ENCODE data around the gene PLCH1.

DNA sequence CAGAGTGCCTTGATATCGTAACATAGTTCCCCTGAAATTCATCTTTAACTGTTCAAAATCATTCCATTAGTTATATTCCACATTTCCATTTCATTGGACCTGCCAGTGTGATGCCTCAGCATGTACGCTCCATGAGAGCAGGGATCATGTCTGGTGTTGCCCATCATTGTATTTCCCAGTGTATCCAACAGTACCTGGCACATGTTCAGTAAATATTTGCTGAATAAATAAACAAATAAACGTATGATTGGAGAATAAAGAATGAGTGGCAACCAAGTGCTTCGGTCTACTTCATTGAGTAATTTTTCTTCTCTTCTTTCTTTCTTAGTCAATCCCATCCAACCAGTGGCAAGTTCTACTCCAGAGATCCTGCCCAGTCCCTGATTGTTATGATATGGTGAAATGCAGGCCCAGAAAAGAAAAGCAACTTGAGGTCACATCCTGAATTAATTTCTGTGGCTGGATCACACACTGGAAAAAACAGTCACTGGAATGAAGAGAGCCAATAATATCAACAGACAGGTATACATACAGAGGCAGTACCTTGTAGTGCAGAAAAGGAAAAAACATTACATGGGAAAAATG, 101.2 kb downstream of the PLCH1 start:
- no peak for TF ChIP-seq POLR2A (IDR thresholded peaks at IDR 0.05; ENCODE audit: low read depth, low read length)
- no peak for TF ChIP-seq POLR2AphosphoS5 (IDR thresholded peaks at IDR 0.05; ENCODE audit: low read depth, low read length)
- TF ChIP-seq TAF1 (IDR thresholded peaks at IDR 0.05; ENCODE audit: low read depth, low read length): no peak
- no peak for TF ChIP-seq SPI1 (IDR thresholded peaks at IDR 0.05; ENCODE audit: low read depth, low read length)

Measured in GM12891 (cell line).